Uterus (tissue), 4 donors: ENCODE measurements around the gene PITPNM3. TPM values are rescaled to one million over a fixed set of nuclear protein-coding genes. Genes with fewer than 3 reads are reported as not detected.

ENCODE experiments used
- DNase-seq, 2 donors: peaks; one replicate each; pipeline ENCODE4 v3.0.0-alpha.2; 2019 to 2020
- H3K27ac ChIP-seq, 2 donors: fragments of 200-600 bp; sonication (generic); 1 replicate in 1 of 2; 2 replicates in 1 of 2; pipeline ENCODE4 v1.5.1; 2016 to 2018
- H3K27me3 ChIP-seq, 2 donors: fragments of 200-600 bp; sonication (generic); one replicate each; pipeline ENCODE4 v1.5.1; 2018 to 2019; ENCODE audit warnings: control low read depth in 1 of 2
- H3K36me3 ChIP-seq, 2 donors: fragments of 200-600 bp; sonication (generic); one replicate each; pipeline ENCODE4 v1.5.1; 2019; ENCODE audit warnings: control low read depth in 1 of 2
- H3K4me1 ChIP-seq, 2 donors: fragments of 200-600 bp; sonication (generic); one replicate each; pipeline ENCODE4 v1.5.1; 2018 to 2019; ENCODE audit warnings: control low read depth in 1 of 2
- H3K4me3 ChIP-seq, 2 donors: fragments of 200-600 bp; sonication (generic); 1 replicate in 1 of 2; 2 replicates in 1 of 2; pipeline ENCODE4 v1.5.1; 2018 to 2019; ENCODE audit warnings: mild to moderate bottlenecking in 1 of 2
- H3K9me3 ChIP-seq, 2 donors: fragments of 200-600 bp; sonication (generic); one replicate each; pipeline ENCODE4 v1.5.1; 2019; ENCODE audit warnings: control low read depth in 1 of 2
- POLR2A ChIP-seq, 2 donors: fragments of 450-650 bp; IDR thresholded peaks; one replicate each; pipeline ENCODE4 v1.6.1; 2016; ENCODE audit warnings: antibody characterized with exemption in 2 of 2, mild to moderate bottlenecking in 1 of 2, moderate library complexity in 1 of 2
- intact Hi-C: fragments of 100-400 bp; cut with DNase I; formaldehyde crosslinking; loops from one replicate; pipeline ENCODE4 v1.15.1; 2023; ENCODE audit warnings: low total_unique reads
- total RNA-seq, 4 donors: library from RNA; depleted of rRNA in 3 of 4; stranded (reverse); fragments of >200 nt in 3 of 4; gene quantifications; one replicate each; pipeline versions ENCODE4 v1.1.0 to v1.2.4, GENCODE V29; 2014 to 2023
- TF ChIP-seq, protein P1 (sequence below), 4 experiments: fragments of 200-600 bp in 2 of 4; fragments of 450-650 bp in 2 of 4; sonication (generic) in 2 of 4; IDR thresholded peaks; one replicate each; pipeline ENCODE4 v1.5.1; 2016 to 2019; ENCODE audit warnings: antibody characterized with exemption in 4 of 4, mild to moderate bottlenecking in 2 of 4, moderate library complexity in 1 of 4
- donor health status: DM: yes; HTN: yes; CAD: no.

PITPNM3 gene
- total RNA-seq, 4 donors from 2014 or later = 0.59 to 9.3 (median 6.1) TPM

DNA sequence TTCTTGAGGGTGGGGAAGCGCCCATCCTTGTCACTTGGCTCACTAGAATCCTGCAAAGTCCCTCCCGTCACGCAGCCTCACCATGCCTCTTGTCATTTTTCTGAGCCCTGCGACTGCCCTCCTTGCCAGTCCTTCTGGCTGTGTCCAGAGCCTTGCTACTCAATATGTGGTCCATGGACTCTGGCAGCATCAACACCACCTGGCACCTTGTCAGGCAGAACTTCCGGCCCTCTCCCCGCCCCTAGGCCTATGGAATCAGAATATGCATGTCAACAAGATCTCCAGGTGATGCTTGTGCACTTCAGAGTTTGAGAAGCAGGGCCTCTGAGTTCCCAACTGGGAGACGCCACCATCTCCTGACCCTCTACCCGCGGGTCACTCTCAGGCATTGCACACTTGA is 100.0 kb downstream of the PITPNM3 start:
- H3K4me3 ChIP-seq = no peak overlapping the region
- no peak for DNase-seq
- H3K27me3 ChIP-seq = no peaks in the 10 kb centered on the region
- no peaks in the 10 kb centered on the region for H3K4me1 ChIP-seq
- H3K36me3 ChIP-seq = no peaks in the 10 kb centered on the region
- no peaks in the 10 kb centered on the region for H3K9me3 ChIP-seq
- intact Hi-C loops = no loop called here
- no peak overlapping the region for H3K27ac ChIP-seq
- TF ChIP-seq POLR2A (IDR thresholded peaks at IDR 0.05) = no peak
- TF ChIP-seq, protein P1, sequence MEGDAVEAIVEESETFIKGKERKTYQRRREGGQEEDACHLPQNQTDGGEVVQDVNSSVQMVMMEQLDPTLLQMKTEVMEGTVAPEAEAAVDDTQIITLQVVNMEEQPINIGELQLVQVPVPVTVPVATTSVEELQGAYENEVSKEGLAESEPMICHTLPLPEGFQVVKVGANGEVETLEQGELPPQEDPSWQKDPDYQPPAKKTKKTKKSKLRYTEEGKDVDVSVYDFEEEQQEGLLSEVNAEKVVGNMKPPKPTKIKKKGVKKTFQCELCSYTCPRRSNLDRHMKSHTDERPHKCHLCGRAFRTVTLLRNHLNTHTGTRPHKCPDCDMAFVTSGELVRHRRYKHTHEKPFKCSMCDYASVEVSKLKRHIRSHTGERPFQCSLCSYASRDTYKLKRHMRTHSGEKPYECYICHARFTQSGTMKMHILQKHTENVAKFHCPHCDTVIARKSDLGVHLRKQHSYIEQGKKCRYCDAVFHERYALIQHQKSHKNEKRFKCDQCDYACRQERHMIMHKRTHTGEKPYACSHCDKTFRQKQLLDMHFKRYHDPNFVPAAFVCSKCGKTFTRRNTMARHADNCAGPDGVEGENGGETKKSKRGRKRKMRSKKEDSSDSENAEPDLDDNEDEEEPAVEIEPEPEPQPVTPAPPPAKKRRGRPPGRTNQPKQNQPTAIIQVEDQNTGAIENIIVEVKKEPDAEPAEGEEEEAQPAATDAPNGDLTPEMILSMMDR (IDR thresholded peaks at IDR 0.05) = no peak

DNA sequence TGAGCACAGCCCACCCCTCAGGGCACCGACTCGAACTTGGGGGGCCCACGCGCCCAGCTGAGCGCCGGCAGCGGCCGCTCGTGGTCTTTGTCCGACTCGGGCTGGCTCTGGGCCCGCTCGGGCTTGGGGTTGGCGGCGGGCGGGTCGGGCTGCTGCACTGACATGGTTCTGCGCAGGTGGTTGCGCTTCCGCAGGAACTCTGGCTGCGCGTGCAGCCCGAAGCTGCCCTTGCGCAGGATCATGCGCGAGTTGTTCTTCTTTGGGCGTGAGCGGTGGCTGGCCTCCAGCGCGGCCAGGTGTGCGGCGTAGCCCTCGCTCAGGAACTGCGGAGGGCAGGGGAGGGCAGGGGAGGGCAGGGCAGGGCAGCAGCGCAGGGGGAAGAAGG is 101.0 kb downstream of the PITPNM3 start:
- H3K36me3 ChIP-seq = no peaks in the 10 kb centered on the region
- TF ChIP-seq, protein P1 (IDR thresholded peaks at IDR 0.05) = no peak
- no peak for TF ChIP-seq POLR2A (IDR thresholded peaks at IDR 0.05)
- intact Hi-C loops = no loop called here
- H3K4me1 ChIP-seq = no peaks in the 10 kb centered on the region
- H3K27me3 ChIP-seq = no peaks in the 10 kb centered on the region
- H3K4me3 ChIP-seq = no peak overlapping the region
- no peak for DNase-seq
- no peaks in the 10 kb centered on the region for H3K9me3 ChIP-seq
- H3K27ac ChIP-seq = no peak overlapping the region

DNA sequence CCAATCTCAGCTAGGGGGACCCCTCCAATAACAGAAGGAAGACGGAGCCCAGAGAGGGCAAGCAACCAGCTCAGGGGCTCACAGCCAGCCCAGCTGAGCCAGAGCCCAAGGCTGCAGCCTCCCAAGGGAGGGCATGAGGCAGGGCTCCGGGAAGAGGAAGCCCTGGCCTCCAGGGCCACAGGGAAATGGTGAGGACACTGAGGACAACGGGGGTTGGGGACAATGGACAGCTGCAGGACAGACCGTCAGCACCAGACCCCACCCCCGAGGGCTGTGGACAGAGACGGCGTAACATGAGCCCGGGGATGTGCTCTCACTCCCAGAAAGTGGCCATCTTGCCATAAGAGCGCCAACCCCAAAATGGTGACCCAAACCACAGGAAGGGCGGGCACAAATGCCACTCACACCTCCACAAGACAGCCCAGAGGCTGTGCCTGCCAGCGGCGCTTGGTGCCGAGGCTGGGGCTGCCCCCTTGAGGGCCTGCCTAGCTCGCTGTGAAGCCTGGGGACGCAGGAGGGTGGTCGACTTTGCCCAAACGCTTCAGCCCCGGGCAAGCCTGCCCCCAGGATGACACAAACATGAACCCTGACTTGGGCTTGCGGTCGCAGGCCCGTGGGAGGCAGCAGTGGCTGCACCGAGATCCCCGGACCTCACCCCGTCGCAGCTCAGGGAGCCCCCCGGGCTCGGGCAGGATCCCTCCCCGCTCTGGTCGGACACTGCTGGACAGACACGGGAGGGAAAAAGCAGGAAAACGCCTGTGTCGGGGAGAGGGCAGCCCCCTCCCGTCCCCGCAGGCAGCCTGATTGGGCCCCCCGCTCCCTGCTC is 101.6 kb downstream of the PITPNM3 start:
- Histone ChIP-seq H3K36me3 (no peaks in the 10 kb centered on the region), H3K27me3 (no peaks in the 10 kb centered on the region), H3K27ac (no peak overlapping the region), H3K4me1 (no peaks in the 10 kb centered on the region), H3K9me3 (no peaks in the 10 kb centered on the region), H3K4me3 (no peak overlapping the region)
- no peak for DNase-seq
- intact Hi-C loops = no loop called here
- no peak for TF ChIP-seq POLR2A (IDR thresholded peaks at IDR 0.05)
- TF ChIP-seq, protein P1 (IDR thresholded peaks at IDR 0.05) = no peak

DNA sequence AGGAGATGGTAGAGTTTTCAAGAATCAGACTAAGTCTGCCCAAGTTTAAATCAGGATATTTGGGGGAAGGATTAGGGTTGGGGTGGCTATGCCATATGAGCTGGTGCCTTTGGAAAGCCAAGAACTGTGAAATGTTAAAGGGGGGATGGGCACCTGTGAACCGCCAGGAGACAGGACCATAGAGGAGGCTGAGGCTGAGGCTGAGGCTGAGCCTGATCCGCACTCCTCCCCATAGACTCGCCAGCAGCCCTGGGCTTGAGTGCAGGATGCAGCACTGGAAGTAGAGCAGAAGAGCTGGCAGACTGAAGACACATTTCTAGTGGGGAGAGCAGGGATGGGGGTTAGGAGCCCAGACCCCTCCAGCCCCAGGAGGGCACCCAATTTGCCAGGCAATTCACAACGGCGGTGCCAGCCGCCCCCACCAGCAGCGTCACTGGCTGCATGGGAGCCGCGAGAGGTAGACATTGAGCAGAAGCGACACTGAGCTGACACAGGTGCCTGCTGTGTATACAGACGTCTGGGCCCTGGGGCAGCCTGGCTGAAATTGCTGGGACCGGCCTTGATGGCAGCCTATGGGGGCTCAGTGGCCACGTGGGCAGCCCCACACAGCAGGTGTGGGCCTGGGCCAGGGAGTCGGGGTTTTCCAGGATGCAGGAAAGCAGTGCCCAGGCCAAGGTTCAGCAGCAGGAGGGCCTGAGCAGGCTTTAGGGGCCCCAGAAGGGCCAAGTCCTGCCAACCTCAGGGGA is 102.9 kb downstream of the PITPNM3 start:
- no peaks in the 10 kb centered on the region for H3K9me3 ChIP-seq
- H3K4me1 ChIP-seq = no peaks in the 10 kb centered on the region
- H3K27ac ChIP-seq = no peak overlapping the region
- TF ChIP-seq POLR2A (IDR thresholded peaks at IDR 0.05) = no peak
- TF ChIP-seq, protein P1 (IDR thresholded peaks at IDR 0.05) = no peak
- no peaks in the 10 kb centered on the region for H3K36me3 ChIP-seq
- no peak for DNase-seq
- intact Hi-C loops = no loop called here
- H3K27me3 ChIP-seq = no peaks in the 10 kb centered on the region
- H3K4me3 ChIP-seq = no peak overlapping the region
